ENCODE data around the gene LCNL1. TPM values are rescaled to one million over a fixed set of nuclear protein-coding genes. Genes with fewer than 3 reads are reported as not detected.

The LCNL1 gene
- total and polyA plus RNA-seq, 10 of the 15 experiments (the other 5 are each of a cell fraction or from before 2014, with no cell fraction given): not detected

DNA sequence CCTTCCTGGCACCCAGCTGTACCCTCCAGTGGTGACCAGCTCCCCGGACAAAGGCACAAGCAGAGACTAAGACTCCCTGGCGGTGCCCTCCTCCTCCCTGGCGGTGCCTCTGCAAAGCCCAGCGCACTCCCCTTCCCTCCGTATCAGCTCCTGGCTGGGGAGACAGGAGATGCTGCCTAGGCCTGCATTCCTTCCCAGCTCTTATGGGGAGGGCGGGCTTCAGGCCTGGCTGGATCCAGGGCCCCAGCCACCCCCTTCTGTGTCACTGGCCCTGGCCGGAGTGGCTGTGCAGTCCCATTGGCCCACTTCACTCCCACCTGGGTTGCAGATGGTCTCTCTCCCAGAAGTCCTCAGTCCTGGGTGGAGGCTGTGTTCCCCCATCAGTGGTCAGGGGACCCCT is 24.3 kb upstream of the LCNL1 start (continued):
- TF ChIP-seq PKNOX1 (IDR thresholded peaks at IDR 0.05) (no peak), ZBED1 (IDR thresholded peaks at IDR 0.05; ENCODE audit: borderline replicate concordance) (no peak), SMAD1 (IDR thresholded peaks at IDR 0.05; ENCODE audit: low read depth, partially characterized antibody) (no peak)
- TF ChIP-seq, protein P1, sequence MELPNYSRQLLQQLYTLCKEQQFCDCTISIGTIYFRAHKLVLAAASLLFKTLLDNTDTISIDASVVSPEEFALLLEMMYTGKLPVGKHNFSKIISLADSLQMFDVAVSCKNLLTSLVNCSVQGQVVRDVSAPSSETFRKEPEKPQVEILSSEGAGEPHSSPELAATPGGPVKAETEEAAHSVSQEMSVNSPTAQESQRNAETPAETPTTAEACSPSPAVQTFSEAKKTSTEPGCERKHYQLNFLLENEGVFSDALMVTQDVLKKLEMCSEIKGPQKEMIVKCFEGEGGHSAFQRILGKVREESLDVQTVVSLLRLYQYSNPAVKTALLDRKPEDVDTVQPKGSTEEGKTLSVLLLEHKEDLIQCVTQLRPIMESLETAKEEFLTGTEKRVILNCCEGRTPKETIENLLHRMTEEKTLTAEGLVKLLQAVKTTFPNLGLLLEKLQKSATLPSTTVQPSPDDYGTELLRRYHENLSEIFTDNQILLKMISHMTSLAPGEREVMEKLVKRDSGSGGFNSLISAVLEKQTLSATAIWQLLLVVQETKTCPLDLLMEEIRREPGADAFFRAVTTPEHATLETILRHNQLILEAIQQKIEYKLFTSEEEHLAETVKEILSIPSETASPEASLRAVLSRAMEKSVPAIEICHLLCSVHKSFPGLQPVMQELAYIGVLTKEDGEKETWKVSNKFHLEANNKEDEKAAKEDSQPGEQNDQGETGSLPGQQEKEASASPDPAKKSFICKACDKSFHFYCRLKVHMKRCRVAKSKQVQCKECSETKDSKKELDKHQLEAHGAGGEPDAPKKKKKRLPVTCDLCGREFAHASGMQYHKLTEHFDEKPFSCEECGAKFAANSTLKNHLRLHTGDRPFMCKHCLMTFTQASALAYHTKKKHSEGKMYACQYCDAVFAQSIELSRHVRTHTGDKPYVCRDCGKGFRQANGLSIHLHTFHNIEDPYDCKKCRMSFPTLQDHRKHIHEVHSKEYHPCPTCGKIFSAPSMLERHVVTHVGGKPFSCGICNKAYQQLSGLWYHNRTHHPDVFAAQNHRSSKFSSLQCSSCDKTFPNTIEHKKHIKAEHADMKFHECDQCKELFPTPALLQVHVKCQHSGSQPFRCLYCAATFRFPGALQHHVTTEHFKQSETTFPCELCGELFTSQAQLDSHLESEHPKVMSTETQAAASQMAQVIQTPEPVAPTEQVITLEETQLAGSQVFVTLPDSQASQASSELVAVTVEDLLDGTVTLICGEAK (IDR thresholded peaks at IDR 0.05; ENCODE audit: borderline replicate concordance): no peak

DNA sequence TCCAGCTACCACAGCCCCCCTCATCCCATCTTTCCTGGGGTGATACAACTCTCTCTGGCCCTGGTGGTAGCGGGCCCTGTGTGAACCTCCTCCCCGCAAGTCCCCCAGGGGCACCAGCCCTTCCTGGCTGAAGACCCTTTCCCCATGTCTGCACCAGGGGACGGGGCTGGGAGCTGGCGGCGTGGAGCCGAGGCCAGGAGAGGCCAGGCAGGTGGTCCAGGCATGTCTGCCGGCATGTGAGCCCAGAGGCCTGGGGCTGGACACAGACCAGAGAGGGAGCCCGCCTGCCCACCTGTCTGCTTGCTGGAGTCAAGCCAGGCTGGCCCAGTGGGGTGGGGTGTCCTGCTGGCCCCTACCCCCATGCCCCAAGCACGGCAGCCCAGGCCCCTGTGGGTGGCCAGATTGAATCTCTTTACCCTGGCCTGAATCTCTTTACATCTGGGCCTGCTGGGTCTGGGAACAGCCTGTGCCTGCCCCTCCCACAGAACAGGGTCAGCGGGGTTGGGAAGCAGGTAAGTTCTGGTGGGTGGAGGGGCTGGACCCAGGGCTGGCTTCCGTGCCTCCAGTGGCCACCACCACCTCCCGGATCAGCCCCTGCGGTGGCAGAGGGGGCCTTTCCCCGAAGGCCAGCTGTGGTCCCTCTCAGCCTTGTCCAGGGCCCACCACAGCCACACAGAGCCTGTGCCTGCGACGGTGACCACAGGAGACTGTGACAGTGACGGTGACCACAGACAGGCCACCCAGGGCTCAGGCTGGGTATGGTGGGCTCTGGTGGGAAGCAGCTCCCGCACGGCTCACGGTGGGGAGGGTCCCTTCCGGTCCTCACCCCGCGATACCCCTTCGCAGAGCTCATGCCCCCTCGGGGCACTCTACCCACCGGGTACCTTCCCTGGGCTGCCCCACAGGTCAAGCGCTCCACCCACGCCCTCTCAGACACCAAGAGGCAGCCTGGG is 23.6 kb upstream of the LCNL1 start:
- no peaks in the 10 kb centered on the region for H3K4me1 ChIP-seq (ENCODE audit: control insufficient read depth, insufficient read depth, low read length)
- no peaks in the 10 kb centered on the region for H3K36me3 ChIP-seq (ENCODE audit: control insufficient read depth in 2 of 2, insufficient read depth in 2 of 2, low read length in 1 of 2)
- CTCF ChIA-PET: no interaction called here
- no peak overlapping the region for H3K4me2 ChIP-seq (ENCODE audit: control insufficient read depth, insufficient read depth)
- 53% methylated on average over 27 of the region's 28 CpGs for WGBS (ENCODE audit: insufficient coverage, insufficient replicate concordance, low lambda C conversion rate, missing lambda C conversion rate)
- H2AFZ ChIP-seq (ENCODE audit: control insufficient read depth, low read depth, low read length): no peak overlapping the region
- SMC1A ChIA-PET (ENCODE audit: uncharacterized antibody, unreplicated experiment): no interaction called here
- FAIRE-seq (no peak), DNase-seq (ENCODE audit: low read depth, low spot score) (no peak), ATAC-seq (no peak)
- in situ Hi-C loops (cut with MboI) (no loop called here), intact Hi-C loops (cut with micrococcal nuclease; ENCODE audit: unreplicated experiment) (no loop called here)
- no peak overlapping the region for H3K9ac ChIP-seq (ENCODE audit: control insufficient read depth, insufficient read depth, low read length)
- no peaks in the 10 kb centered on the region for H4K20me1 ChIP-seq (ENCODE audit: control insufficient read depth, insufficient read depth)
- H3K9me3 ChIP-seq (replicated peaks; ENCODE audit: control insufficient read depth, insufficient read depth, low read length): no peaks in the 10 kb centered on the region
- no peak overlapping the region for H3K4me3 ChIP-seq
- POLR2A ChIA-PET: interaction anchor here (0.6 kb wide), 1 partner anchor 110 kb away, joined by 4 read pairs; no protein-coding TSS in a partner anchor
- BruUV-seq (replicated peaks): no TSS peak
- TF ChIP-seq ZSCAN29 (IDR thresholded peaks at IDR 0.05) (no peak), ZNF274 (IDR thresholded peaks at IDR 0.05; ENCODE audit: insufficient read depth, insufficient read length) (no peak), EZH2 (IDR thresholded peaks at IDR 0.05; ENCODE audit: borderline replicate concordance, control insufficient read depth, low read depth, low read length) (no peak), SIX5 (IDR thresholded peaks at IDR 0.05; ENCODE audit: low read depth, low read length, severe bottlenecking) (no peak), NFIC (IDR thresholded peaks at IDR 0.05; ENCODE audit: low read depth, low read length) (no peak), BCL11A (IDR thresholded peaks at IDR 0.05; ENCODE audit: low read depth, low read length) (no peak), DPF2 (IDR thresholded peaks at IDR 0.05) (no peak), CHD4 (IDR thresholded peaks at IDR 0.05) (no peak)
- RAD21 ChIA-PET (ENCODE audit: unreplicated experiment): interaction anchor here (1.3 kb wide), 1 partner anchor 11 kb away, joined by 3 read pairs; no protein-coding TSS in a partner anchor
- H3K27me3 ChIP-seq (replicated peaks in 1 of 2; ENCODE audit: control insufficient read depth in 2 of 2, insufficient read depth in 2 of 2, low read length in 1 of 2): no peaks in the 10 kb centered on the region
- H3K27ac ChIP-seq (ENCODE audit: control insufficient read depth, insufficient read depth): no peak overlapping the region
- no peaks in the 10 kb centered on the region for H3K79me2 ChIP-seq (ENCODE audit: control insufficient read depth, insufficient read depth, low read length)
